SH-SY5Y (cell line): ENCODE data around the gene CSNK1E.

Source experiments
- GATA2 ChIP-seq: IDR thresholded peaks from 2 replicates; pipeline ENCODE4 v1.6.1; 2011; ENCODE audit warnings: mild to moderate bottlenecking, low read depth, low read length
- GATA3 ChIP-seq: IDR thresholded peaks from 2 replicates; pipeline ENCODE4 v1.6.1; 2011; ENCODE audit warnings: low read depth, mild to moderate bottlenecking, low read length, moderate library complexity

DNA sequence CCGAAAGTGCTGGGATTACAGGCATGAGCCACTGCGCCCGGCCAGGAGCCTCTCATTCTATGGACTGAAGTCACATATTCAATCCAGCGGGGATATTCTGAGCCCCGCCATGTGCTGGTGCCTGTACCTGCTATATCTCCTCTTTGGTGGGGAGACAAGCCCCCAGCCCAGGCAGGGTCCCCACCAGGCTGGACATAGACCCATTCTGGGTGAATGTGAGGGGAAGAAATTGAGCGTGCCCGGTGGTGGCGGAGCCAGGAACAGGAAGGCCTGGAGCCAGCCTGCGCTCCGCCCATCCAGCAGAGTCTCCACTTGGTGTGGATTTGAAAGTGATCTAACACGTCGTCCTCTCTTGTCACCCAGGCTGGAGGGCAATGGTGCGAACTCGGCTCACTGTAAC lies 38.0 kb upstream of the CSNK1E start:
- no peak for TF ChIP-seq GATA2
- TF ChIP-seq GATA3 = no peak
